Adipocyte (in vitro differentiated cells): ENCODE results near the gene EOLA2.
"Not testable (repeated sequence)": the region's sequence is repeated elsewhere in the genome, so short reads cannot be mapped to it uniquely, and the experiment has no call there.

Source experiments
- DNase-seq: peaks from one replicate; pipeline ENCODE4 v3.0.0-alpha.2; 2015; ENCODE audit warnings: low read depth
- H3K27me3 ChIP-seq: replicated peaks from 2 replicates; pipeline ENCODE4 v1.7.0; 2013; ENCODE audit warnings: mild to moderate bottlenecking, low read length, moderate library complexity; ENCODE audit not compliant: control insufficient read depth, insufficient read depth
- H3K36me3 ChIP-seq: 2 replicates; pipeline ENCODE4 v1.7.0; 2013; ENCODE audit warnings: low read length, mild to moderate bottlenecking, moderate library complexity; ENCODE audit not compliant: control insufficient read depth, insufficient read depth, severe bottlenecking
- H3K4me1 ChIP-seq: 2 replicates; pipeline ENCODE4 v1.7.0; 2013; ENCODE audit warnings: mild to moderate bottlenecking, low read length, moderate library complexity; ENCODE audit not compliant: control insufficient read depth, insufficient read depth
- H3K4me3 ChIP-seq: 2 replicates; pipeline ENCODE4 v1.7.0; 2013; ENCODE audit warnings: mild to moderate bottlenecking, low read length, moderate library complexity
- H3K9ac ChIP-seq: 2 replicates; pipeline ENCODE4 v1.7.0; 2013; ENCODE audit warnings: mild to moderate bottlenecking, low read length, moderate library complexity
- H3K9me3 ChIP-seq: 2 replicates; pipeline ENCODE4 v1.7.0; 2013; ENCODE audit warnings: mild to moderate bottlenecking, low read length, moderate library complexity; ENCODE audit not compliant: control insufficient read depth

Gene EOLA2

DNA sequence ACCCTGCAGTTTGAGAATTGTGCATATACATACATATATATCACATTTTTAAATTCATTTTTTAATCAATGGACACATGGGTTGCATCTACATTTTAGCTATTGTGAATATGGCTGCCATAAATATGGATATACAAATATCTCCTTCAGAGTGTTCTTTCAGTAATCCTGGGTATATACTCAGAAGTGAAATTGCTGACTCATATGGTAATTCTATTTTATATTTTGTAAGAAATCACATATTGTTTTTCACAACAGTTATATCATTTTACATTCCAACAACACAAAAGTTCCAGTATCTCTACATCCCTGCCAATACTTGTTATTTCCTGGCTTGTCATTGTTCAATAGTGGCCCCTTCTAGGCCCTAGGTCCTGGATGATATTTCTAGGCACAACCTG lies 29.6 kb downstream of the EOLA2 start:
- peaks cover 2% of the 10 kb centered on the region for H3K9me3 ChIP-seq
- no peak overlapping the region for H3K4me3 ChIP-seq
- no peak overlapping the region for H3K9ac ChIP-seq

DNA sequence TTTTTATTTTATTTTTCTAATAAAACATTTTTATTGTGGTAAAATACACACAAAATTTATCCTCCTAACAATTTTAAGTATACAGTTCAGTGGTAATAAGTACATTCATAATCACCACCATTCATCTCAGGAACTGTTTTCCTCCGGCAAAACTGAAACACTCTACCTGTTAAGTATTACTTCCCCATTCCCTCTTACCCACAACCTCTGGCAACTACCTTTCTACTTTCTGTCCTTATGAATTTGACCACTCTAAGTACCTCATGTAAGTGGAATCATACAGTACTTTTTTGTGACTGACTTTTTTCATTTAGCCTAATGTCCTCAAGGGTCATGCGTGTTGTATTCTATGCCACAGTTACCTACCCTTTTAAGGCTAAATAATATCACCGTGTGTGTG lies 30.0 kb downstream of the EOLA2 start:
- peaks cover 10% of the 10 kb centered on the region for H3K27me3 ChIP-seq
- H3K36me3 ChIP-seq: no peaks in the 10 kb centered on the region
- H3K9me3 ChIP-seq: peaks cover 2% of the 10 kb centered on the region
- no peak overlapping the region for H3K4me3 ChIP-seq
- no peak overlapping the region for H3K9ac ChIP-seq
- DNase-seq: no peak
- H3K4me1 ChIP-seq: no peaks in the 10 kb centered on the region

More for the DNA sequence above, 29.6 kb downstream of the EOLA2 start:
- DNase-seq: no peak
- Histone ChIP-seq H3K4me1 (no peaks in the 10 kb centered on the region), H3K36me3 (no peaks in the 10 kb centered on the region), H3K27me3 (peaks cover 10% of the 10 kb centered on the region)

DNA sequence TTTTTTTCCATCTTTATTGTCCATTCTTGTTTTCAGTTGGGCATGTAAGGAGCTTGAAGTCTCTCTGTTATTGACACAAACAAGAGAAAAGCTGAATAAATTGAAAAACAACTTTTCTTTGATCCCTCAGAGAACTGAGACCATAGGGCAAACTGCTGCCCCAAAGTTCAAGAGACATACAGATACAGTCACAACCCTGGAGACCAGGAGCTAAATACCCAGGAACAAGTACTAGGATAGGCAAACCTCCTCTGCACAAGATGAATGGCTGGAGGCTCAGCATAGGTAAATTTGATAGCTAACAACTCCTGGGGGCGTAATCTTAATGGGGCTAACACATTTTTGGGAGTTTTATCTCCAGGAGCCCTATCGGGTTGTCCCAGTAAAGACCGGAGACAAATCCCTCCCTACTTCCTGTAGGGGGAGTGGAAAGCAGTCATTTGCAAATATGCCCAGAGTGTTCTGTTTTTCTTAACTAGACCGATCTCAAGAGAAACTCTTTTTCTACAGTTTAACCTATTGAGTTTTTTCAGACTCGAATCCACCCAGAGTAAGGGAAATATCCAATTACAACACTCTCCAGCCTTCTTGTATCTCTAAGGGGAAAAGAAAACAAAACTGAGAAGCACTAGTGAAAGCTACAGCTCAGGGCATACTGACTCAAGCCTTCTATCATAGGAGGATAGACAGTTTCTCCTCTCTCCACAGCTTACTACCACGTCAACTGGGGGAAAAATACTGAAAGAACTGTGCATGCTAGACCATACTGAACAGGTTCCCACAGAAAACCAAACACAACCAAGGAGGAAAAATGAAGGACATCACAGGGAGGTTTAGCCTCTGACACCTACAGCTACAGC lies 34.2 kb downstream of the EOLA2 start:
- peak overlapping the region; percentile 25 for H3K4me3 ChIP-seq
- H3K36me3 ChIP-seq: no peaks in the 10 kb centered on the region
- no peak overlapping the region for H3K9ac ChIP-seq
- peak; percentile 24 for DNase-seq
- H3K9me3 ChIP-seq: peaks cover 6% of the 10 kb centered on the region
- H3K27me3 ChIP-seq: peaks cover 14% of the 10 kb centered on the region
- H3K4me1 ChIP-seq: no peaks in the 10 kb centered on the region

- Histone ChIP-seq H3K4me1 (no peaks in the 10 kb centered on the region), H3K9me3 (peaks cover 16% of the 10 kb centered on the region), H3K4me3 (no peak overlapping the region), H3K9ac (no peak overlapping the region), H3K27me3 (peaks cover 4% of the 10 kb centered on the region), H3K36me3 (no peaks in the 10 kb centered on the region)
- DNase-seq: no peak
These were observed 39.7 kb downstream of the EOLA2 start for GRCh38 chrX:149898554-149898953.

- H3K27me3 ChIP-seq: peaks cover 12% of the 10 kb centered on the region
- not testable (repeated sequence) for H3K4me1 ChIP-seq, H3K9ac ChIP-seq, H3K36me3 ChIP-seq, H3K4me3 ChIP-seq, DNase-seq, H3K9me3 ChIP-seq
These were observed 47.5 kb downstream of the EOLA2 start for GRCh38 chrX:149890828-149891227.
